Hematopoietic multipotent progenitor cell treated with erythropoietin and hydrocortisone succinate and interleukin-3 and kit ligand, for 6 days (in vitro differentiated cells): Measurements from ENCODE around the gene PDIA4.
"Not testable (repeated sequence)": the region's sequence is repeated elsewhere in the genome, so short reads cannot be mapped to it uniquely, and the experiment has no call there.

ENCODE experiments used
- DNase-seq: peaks from one replicate; pipeline ENCODE4 v3.0.0-alpha.2; 2015

Gene PDIA4

GRCh38 chr7:149003018-149003417, 25.3 kb downstream of the PDIA4 start:
- DNase-seq = no peak

GRCh38 chr7:149002604-149003003, 25.7 kb downstream of the PDIA4 start:
- DNase-seq = no peak

GRCh38 chr7:149001427-149002068, 26.8 kb downstream of the PDIA4 start:
- DNase-seq = no peak

- DNase-seq = no peak
Observed at GRCh38 chr7:149000961-149001360, 27.3 kb downstream of the PDIA4 start.

- DNase-seq = no peak
Observed at GRCh38 chr7:148999192-148999591, 29.1 kb downstream of the PDIA4 start.

- no peak for DNase-seq
Observed at GRCh38 chr7:148997497-148997896, 30.8 kb downstream of the PDIA4 start.

- DNase-seq = no peak
Observed at GRCh38 chr7:148994576-148994975, 33.7 kb downstream of the PDIA4 start.

GRCh38 chr7:148993193-148993592, 35.1 kb downstream of the PDIA4 start:
- no peak for DNase-seq

GRCh38 chr7:148991536-148991935, 36.8 kb downstream of the PDIA4 start:
- no peak for DNase-seq

- DNase-seq = no peak
Observed at GRCh38 chr7:148987751-148988512, 40.4 kb downstream of the PDIA4 start.

GRCh38 chr7:148987010-148987750, 41.1 kb downstream of the PDIA4 start:
- peak; percentile 96 for DNase-seq

- DNase-seq = peak; percentile 23
Observed at GRCh38 chr7:148986742-148987009, 41.6 kb downstream of the PDIA4 start.

- peak; percentile 89 for DNase-seq
Observed at GRCh38 chr7:148983200-148984146, 44.8 kb downstream of the PDIA4 start.

- DNase-seq = peak; percentile 57
Observed at GRCh38 chr7:148982654-148983199, 45.6 kb downstream of the PDIA4 start.

- no peak for DNase-seq
Observed at GRCh38 chr7:148979827-148980226, 48.5 kb downstream of the PDIA4 start.

- not testable (repeated sequence) for DNase-seq
Observed at GRCh38 chr7:148979072-148979471, 49.2 kb downstream of the PDIA4 start.

- DNase-seq = no peak
Observed at GRCh38 chr7:148978091-148978490, 50.2 kb downstream of the PDIA4 start.

- DNase-seq = no peak
Observed at GRCh38 chr7:148975896-148976295, 52.4 kb downstream of the PDIA4 start.

GRCh38 chr7:148973256-148973655, 55.0 kb downstream of the PDIA4 start:
- no peak for DNase-seq

- peak; percentile 16 for DNase-seq
Observed at GRCh38 chr7:148972375-148972774, 55.9 kb downstream of the PDIA4 start.

- no peak for DNase-seq
Observed at GRCh38 chr7:148967602-148968001, 60.7 kb downstream of the PDIA4 start.

- DNase-seq = no peak
Observed at GRCh38 chr7:148967032-148967372, 61.3 kb downstream of the PDIA4 start.
